Keratinocyte (primary cell): ENCODE data around the gene CFAP20DC. TPM values are rescaled to one million over a fixed set of nuclear protein-coding genes. Genes with fewer than 3 reads are reported as not detected.

Source experiments
- DNase-seq: peaks from one replicate; pipeline ENCODE4 v3.0.0-alpha.2; 2011; ENCODE audit warnings: low read depth, missing footprints, low spot score
- FAIRE-seq: peaks from 2 replicates; lab custom pipeline; 2011; peaks lifted over from hg19 to GRCh38; lab: Jason Lieb, UNC
- H2AFZ ChIP-seq: 2 replicates; pipeline ENCODE4 v1.6.0; 2012; ENCODE audit warnings: low read length, control low read depth, inconsistent platforms; ENCODE audit not compliant: control insufficient read depth
- H3K27ac ChIP-seq: 2 replicates; pipeline ENCODE4 v1.5.1; 2011; ENCODE audit warnings: low read length; ENCODE audit not compliant: control insufficient read depth, insufficient read depth
- H3K27me3 ChIP-seq: 3 replicates; pipeline ENCODE4 v1.6.0; 2011; ENCODE audit warnings: low read length; ENCODE audit not compliant: control insufficient read depth, insufficient read depth; ENCODE audit errors: extremely low read depth
- H3K36me3 ChIP-seq, 2 experiments: 2 replicates in 1 of 2; 3 replicates in 1 of 2; pipeline ENCODE4 v1.5.1; 2011; ENCODE audit warnings: low read length in 2 of 2, mild to moderate bottlenecking in 1 of 2; ENCODE audit not compliant: control insufficient read depth in 2 of 2, insufficient read depth in 2 of 2; ENCODE audit errors: extremely low read depth in 1 of 2
- H3K4me1 ChIP-seq: 3 replicates; pipeline ENCODE4 v1.5.1; 2011; ENCODE audit warnings: low read length; ENCODE audit not compliant: control insufficient read depth, insufficient read depth; ENCODE audit errors: extremely low read depth
- H3K4me2 ChIP-seq: 3 replicates; pipeline ENCODE4 v1.6.0; 2011; ENCODE audit warnings: low read depth, low read length; ENCODE audit not compliant: control insufficient read depth, insufficient read depth; ENCODE audit errors: extremely low read depth
- H3K4me3 ChIP-seq, 3 experiments: fragments of 200-600 bp in 1 of 3; sonication (generic) in 1 of 3; 2 replicates in 2 of 3; 3 replicates in 1 of 3; pipeline ENCODE4 v1.5.1; 2011 to 2016; ENCODE audit warnings: low read length in 3 of 3, mild to moderate bottlenecking in 3 of 3, control low read depth in 2 of 3, inconsistent platforms in 1 of 3, low read depth in 1 of 3, mixed read lengths in 1 of 3, mixed run types in 1 of 3, moderate library complexity in 1 of 3; ENCODE audit not compliant: control insufficient read depth in 2 of 3, insufficient read depth in 2 of 3; ENCODE audit errors: extremely low read depth in 1 of 3
- H3K79me2 ChIP-seq: 2 replicates; pipeline ENCODE4 v1.6.0; 2012; ENCODE audit warnings: low read length; ENCODE audit not compliant: control insufficient read depth, insufficient read depth
- H3K9ac ChIP-seq: 3 replicates; pipeline ENCODE4 v1.6.0; 2011; ENCODE audit warnings: low read length; ENCODE audit not compliant: control insufficient read depth, insufficient read depth; ENCODE audit errors: extremely low read depth
- H3K9me1 ChIP-seq: 3 replicates; pipeline ENCODE4 v1.6.0; 2011; ENCODE audit warnings: low read length; ENCODE audit not compliant: control insufficient read depth, insufficient read depth; ENCODE audit errors: extremely low read depth
- H3K9me3 ChIP-seq: 2 replicates; pipeline ENCODE4 v1.5.1; 2012; ENCODE audit warnings: low read depth, low read length; ENCODE audit not compliant: control insufficient read depth
- H4K20me1 ChIP-seq: 3 replicates; pipeline ENCODE4 v1.6.0; 2011; ENCODE audit warnings: low read length; ENCODE audit not compliant: control insufficient read depth, insufficient read depth; ENCODE audit errors: extremely low read depth
- EZH2 ChIP-seq: IDR thresholded peaks from one replicate; pipeline ENCODE4 v1.6.1; 2012; ENCODE audit warnings: inconsistent platforms, mild to moderate bottlenecking, low read length, moderate library complexity
- dilution Hi-C: fragments of 300-500 bp; cut with MboI; formaldehyde crosslinking; loops from one replicate; pipeline ENCODE4 v1.7.0; 2020; ENCODE audit warnings: low sequenced_read_pairs; ENCODE audit not compliant: extremely low pct_ligation_motif_present
- polyA plus RNA-seq, 5 experiments: library from polyadenylated mRNA; depleted of rRNA in 3 of 5; stranded (reverse) in 3 of 5; stranded (forward) in 1 of 5; unstranded in 1 of 5; fragments of >200 nt; gene quantifications; 1 replicate in 1 of 5; 2 replicates in 3 of 5; 3 replicates in 1 of 5; pipeline versions ENCODE4 v1.2.1 to v1.2.3, GENCODE V29; 2011 to 2012; ENCODE audit warnings: missing spikeins in 2 of 5, low read depth in 1 of 5, low replicate concordance in 1 of 5
- TF ChIP-seq, protein P1 (sequence below), 3 experiments: IDR thresholded peaks in 1 of 3; conservative IDR thresholded peaks in 1 of 3; optimal IDR thresholded peaks in 1 of 3; 2 replicates in 2 of 3; 3 replicates in 1 of 3; pipeline versions ENCODE3 to v1.5.1; 2011; ENCODE audit warnings: low read length in 3 of 3, mild to moderate bottlenecking in 3 of 3, moderate library complexity in 2 of 3, control low read depth in 1 of 3, inconsistent platforms in 1 of 3; ENCODE audit not compliant: insufficient read depth in 2 of 3; ENCODE audit errors: extremely low read depth in 1 of 3

CFAP20DC gene
- polyA plus RNA-seq, 1 donor (not counting 4 experiments of a cell fraction or from before 2014, with no cell fraction given), result 6.3 TPM

DNA sequence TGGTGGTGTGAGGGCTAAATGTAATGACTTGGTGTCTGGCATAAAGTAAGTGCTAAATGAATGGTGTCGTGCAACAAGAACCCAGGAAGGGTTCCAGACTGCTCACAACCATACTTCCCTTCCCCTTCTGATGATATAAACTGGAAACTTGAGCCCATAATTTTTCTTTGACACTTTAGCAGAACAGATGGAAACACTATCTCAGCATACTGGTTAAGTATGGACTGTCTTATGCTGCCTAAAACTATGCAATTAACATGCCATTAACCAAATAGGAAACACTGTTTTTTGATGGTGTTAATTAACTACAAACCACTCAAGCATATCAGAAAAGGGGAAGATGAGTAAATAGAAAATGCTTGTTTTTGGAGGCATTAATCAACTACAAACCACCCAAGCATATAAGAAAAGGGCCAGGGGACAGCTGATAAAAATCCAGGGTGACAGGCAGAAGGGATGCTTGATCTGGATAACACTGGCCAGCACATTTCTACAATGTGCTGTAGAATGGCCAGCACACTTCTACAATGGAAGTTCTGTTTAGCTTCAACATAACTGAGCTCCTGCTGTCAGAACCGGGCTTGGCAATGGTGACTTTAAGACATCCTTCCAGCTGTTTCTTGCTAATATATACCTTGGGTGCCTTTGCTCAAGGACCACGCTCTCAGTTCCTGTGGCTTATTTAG lies 297.8 kb downstream of the CFAP20DC start:
- H3K9ac ChIP-seq, result no peak overlapping the region
- no peaks in the 10 kb centered on the region for H3K27me3 ChIP-seq
- FAIRE-seq (no peak), DNase-seq (no peak)
- no peak for TF ChIP-seq EZH2
- no peaks in the 10 kb centered on the region for H3K9me1 ChIP-seq
- H3K4me2 ChIP-seq, result no peak overlapping the region
- H3K27ac ChIP-seq, result no peak overlapping the region
- no peak overlapping the region for H2AFZ ChIP-seq
- H3K36me3 ChIP-seq, result no peaks in the 10 kb centered on the region
- H3K4me3 ChIP-seq, result no peak overlapping the region
- no peaks in the 10 kb centered on the region for H3K4me1 ChIP-seq
- H3K9me3 ChIP-seq, result no peaks in the 10 kb centered on the region
- H3K79me2 ChIP-seq, result no peaks in the 10 kb centered on the region
- dilution Hi-C loops, result no loop called here
- no peaks in the 10 kb centered on the region for H4K20me1 ChIP-seq

DNA sequence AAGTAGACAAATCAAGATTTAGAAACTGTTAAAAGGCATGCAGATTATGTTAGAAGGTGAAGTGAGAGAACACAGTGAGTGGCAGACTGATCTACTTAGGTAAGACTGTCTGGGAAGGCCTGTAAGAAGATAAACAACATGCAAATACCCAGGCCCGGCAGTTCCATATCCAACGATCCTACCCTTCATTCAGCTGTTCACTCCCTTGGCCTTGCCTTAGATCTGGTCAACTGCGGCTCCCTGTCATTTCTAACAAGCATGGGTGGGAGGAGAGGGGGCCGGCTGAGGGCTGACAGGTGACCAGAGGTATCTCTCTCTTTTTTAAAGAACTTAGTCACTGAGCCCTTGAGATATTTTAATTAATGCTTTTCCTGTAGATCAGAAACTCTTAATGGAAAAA lies 298.6 kb downstream of the CFAP20DC start:
- no peak overlapping the region for H3K4me3 ChIP-seq
- H3K9me3 ChIP-seq, result no peaks in the 10 kb centered on the region
- no peak for TF ChIP-seq EZH2
- TF ChIP-seq, protein P1, sequence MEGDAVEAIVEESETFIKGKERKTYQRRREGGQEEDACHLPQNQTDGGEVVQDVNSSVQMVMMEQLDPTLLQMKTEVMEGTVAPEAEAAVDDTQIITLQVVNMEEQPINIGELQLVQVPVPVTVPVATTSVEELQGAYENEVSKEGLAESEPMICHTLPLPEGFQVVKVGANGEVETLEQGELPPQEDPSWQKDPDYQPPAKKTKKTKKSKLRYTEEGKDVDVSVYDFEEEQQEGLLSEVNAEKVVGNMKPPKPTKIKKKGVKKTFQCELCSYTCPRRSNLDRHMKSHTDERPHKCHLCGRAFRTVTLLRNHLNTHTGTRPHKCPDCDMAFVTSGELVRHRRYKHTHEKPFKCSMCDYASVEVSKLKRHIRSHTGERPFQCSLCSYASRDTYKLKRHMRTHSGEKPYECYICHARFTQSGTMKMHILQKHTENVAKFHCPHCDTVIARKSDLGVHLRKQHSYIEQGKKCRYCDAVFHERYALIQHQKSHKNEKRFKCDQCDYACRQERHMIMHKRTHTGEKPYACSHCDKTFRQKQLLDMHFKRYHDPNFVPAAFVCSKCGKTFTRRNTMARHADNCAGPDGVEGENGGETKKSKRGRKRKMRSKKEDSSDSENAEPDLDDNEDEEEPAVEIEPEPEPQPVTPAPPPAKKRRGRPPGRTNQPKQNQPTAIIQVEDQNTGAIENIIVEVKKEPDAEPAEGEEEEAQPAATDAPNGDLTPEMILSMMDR (optimal IDR thresholded peaks at IDR 0.05 in 1 of 3, IDR thresholded peaks at IDR 0.05 in 1 of 3, conservative IDR thresholded peaks at IDR 0.05 in 1 of 3; ENCODE audit: extremely low read depth in 1 of 3, insufficient read depth in 2 of 3, low read length in 3 of 3), result no peak
- H3K9ac ChIP-seq, result no peak overlapping the region
- no peaks in the 10 kb centered on the region for H4K20me1 ChIP-seq
- H3K36me3 ChIP-seq, result no peaks in the 10 kb centered on the region
- DNase-seq (no peak), FAIRE-seq (no peak)
- no peak overlapping the region for H3K27ac ChIP-seq
- no peaks in the 10 kb centered on the region for H3K79me2 ChIP-seq
- no peak overlapping the region for H3K4me2 ChIP-seq
- H2AFZ ChIP-seq, result no peak overlapping the region
- no peaks in the 10 kb centered on the region for H3K4me1 ChIP-seq
- no peaks in the 10 kb centered on the region for H3K9me1 ChIP-seq
- H3K27me3 ChIP-seq, result no peaks in the 10 kb centered on the region
- dilution Hi-C loops, result no loop called here

DNA sequence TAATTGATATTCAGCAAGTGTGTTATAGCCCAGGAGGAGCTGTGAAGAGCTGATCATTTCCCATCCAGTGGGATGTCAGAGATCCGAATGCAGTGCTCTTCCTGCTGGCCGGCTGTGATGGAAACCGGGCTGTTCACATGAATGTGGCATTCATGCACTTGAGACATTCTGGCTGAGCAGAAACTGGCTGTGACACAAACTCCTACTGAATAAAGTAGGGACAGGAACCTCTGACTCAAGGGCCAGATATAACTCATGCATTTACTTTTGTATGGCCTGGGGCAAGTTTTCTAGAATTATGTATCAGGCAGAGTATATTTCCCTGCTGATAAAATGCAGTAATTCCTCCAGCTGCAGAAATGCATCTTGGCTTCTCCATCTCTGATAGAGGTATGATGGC lies 299.9 kb downstream of the CFAP20DC start:
- Histone ChIP-seq H3K9ac (no peak overlapping the region), H4K20me1 (no peaks in the 10 kb centered on the region), H3K9me1 (no peaks in the 10 kb centered on the region), H3K4me2 (no peak overlapping the region), H3K27me3 (no peaks in the 10 kb centered on the region), H3K4me1 (no peaks in the 10 kb centered on the region), H2AFZ (no peak overlapping the region), H3K27ac (no peak overlapping the region), H3K9me3 (no peaks in the 10 kb centered on the region), H3K36me3 (no peaks in the 10 kb centered on the region), H3K79me2 (no peaks in the 10 kb centered on the region), H3K4me3 (no peak overlapping the region)
- FAIRE-seq, result no peak
- no peak for DNase-seq
- TF ChIP-seq, protein P1 (optimal IDR thresholded peaks at IDR 0.05 in 1 of 3, IDR thresholded peaks at IDR 0.05 in 1 of 3, conservative IDR thresholded peaks at IDR 0.05 in 1 of 3; ENCODE audit: extremely low read depth in 1 of 3, insufficient read depth in 2 of 3, low read length in 3 of 3), result no peak
- TF ChIP-seq EZH2, result no peak
- dilution Hi-C loops, result no loop called here
